WERI-Rb-1 (cell line): ENCODE data around the gene FHOD3.

Source experiments
- DNase-seq: peaks from one replicate; pipeline ENCODE4 v3.0.0-alpha.2; 2020
- H3K27ac ChIP-seq: fragments of 250-450 bp; sonication (Bioruptor Pico); 2 replicates; pipeline ENCODE4 v1.5.1; 2020; ENCODE audit warnings: mild to moderate bottlenecking, moderate library complexity
- H3K27me3 ChIP-seq: fragments of 250-450 bp; sonication (Bioruptor Pico); 2 replicates; pipeline ENCODE4 v1.5.1; 2021; ENCODE audit warnings: mild to moderate bottlenecking, low read depth, moderate library complexity; ENCODE audit not compliant: insufficient read depth, severe bottlenecking
- H3K36me3 ChIP-seq: fragments of 250-450 bp; sonication (Bioruptor Pico); 2 replicates; pipeline ENCODE4 v1.5.1; 2020; ENCODE audit warnings: mild to moderate bottlenecking, moderate library complexity
- H3K4me3 ChIP-seq: 2 replicates; pipeline ENCODE4 v1.5.1; 2011; ENCODE audit warnings: low read depth, mild to moderate bottlenecking, control low read depth, low read length
- H3K9me3 ChIP-seq: fragments of 250-450 bp; sonication (Bioruptor Pico); 2 replicates; pipeline ENCODE4 v1.5.1; 2021; ENCODE audit warnings: mild to moderate bottlenecking, moderate library complexity; ENCODE audit not compliant: severe bottlenecking
- CTCF ChIP-seq: IDR thresholded peaks from 2 replicates; pipeline ENCODE4 v1.5.1; 2011; ENCODE audit warnings: low read depth, mild to moderate bottlenecking, control low read depth, inconsistent platforms, low read length

Gene FHOD3

DNA sequence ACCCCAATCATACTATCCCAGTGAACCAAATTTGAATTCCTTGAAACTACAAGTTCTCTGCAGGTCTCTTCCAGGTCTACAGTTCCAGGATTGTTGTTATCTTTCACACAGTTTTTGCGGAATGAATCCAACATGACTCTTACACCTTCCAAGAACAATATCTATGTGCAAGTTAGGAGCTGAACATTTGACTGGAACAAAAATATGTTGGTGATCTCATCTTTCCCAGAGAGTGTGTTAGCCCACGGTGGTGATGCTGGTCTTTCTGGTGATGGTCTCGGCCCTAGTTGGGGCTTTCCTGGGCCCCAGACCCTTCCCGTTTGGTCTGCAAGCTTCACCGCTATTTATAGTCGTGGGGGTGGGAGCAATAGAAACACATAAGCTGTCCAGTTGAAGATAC is 357.6 kb downstream of the FHOD3 start:
- DNase-seq, result no peak
- Histone ChIP-seq H3K4me3 (no peak overlapping the region), H3K36me3 (no peaks in the 10 kb centered on the region), H3K27me3 (no peaks in the 10 kb centered on the region), H3K27ac (no peak overlapping the region), H3K9me3 (no peaks in the 10 kb centered on the region)
- TF ChIP-seq CTCF, result no peak

DNA sequence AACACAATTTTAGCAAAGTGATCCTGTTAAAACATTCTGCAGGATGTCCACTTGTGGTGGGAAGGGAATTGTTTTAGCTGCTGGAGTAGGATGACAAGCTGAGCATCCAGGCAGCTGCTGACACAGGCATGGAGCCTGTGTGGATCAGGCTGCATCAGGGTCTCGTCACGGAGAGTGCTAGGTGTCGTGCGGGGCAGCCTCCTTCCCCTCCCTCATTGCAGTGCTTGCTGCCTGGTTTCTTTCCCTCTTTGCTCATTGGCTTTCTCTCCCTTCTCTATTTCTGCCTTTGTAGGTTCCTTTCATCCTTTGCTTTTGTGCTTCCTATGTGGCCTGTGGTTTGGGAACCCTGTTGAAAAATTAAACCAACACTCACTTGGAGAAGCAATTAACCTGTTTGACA is 358.4 kb downstream of the FHOD3 start:
- H3K27ac ChIP-seq, result no peak overlapping the region
- no peak overlapping the region for H3K4me3 ChIP-seq
- H3K36me3 ChIP-seq, result no peaks in the 10 kb centered on the region
- no peaks in the 10 kb centered on the region for H3K9me3 ChIP-seq
- H3K27me3 ChIP-seq, result no peaks in the 10 kb centered on the region
- no peak for TF ChIP-seq CTCF
- DNase-seq, result no peak

- no peak overlapping the region for H3K4me3 ChIP-seq
Observed at GRCh38 chr18:36658611-36659010, 361.1 kb downstream of the FHOD3 start.

DNA sequence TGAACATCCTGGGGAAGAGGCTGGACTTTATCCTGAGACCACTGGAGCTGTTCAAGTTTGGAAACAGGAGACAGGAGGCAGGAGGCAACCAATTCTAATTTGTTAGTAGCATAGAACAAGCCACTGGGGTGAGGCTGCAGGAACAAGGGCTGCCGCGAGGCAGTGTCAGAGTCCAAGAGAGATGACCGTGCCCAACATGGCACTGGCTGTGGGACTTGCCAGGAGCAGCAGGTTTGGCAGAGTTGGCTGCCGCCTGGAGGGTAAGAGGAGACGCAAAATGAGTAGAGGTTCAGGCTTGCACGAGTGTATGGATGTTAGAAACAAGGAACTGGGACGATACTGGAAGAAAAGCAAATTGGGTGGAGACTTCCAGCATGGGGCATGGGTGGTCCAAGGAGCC is 362.8 kb downstream of the FHOD3 start:
- Histone ChIP-seq H3K27me3 (no peaks in the 10 kb centered on the region), H3K4me3 (no peak overlapping the region), H3K27ac (no peak overlapping the region), H3K36me3 (no peaks in the 10 kb centered on the region), H3K9me3 (no peaks in the 10 kb centered on the region)
- no peak for TF ChIP-seq CTCF
- no peak for DNase-seq

More at GRCh38 chr18:36658611-36659010, 361.1 kb downstream of the FHOD3 start:
- no peak overlapping the region for H3K27ac ChIP-seq
- no peaks in the 10 kb centered on the region for H3K9me3 ChIP-seq
- no peak for DNase-seq
- no peaks in the 10 kb centered on the region for H3K36me3 ChIP-seq
- H3K27me3 ChIP-seq, result no peaks in the 10 kb centered on the region
- no peak for TF ChIP-seq CTCF

GRCh38 chr18:36661999-36662398 is 364.5 kb downstream of the FHOD3 start:
- TF ChIP-seq CTCF, result peak; percentile 62
- Histone ChIP-seq H3K4me3 (no peak overlapping the region), H3K9me3 (no peaks in the 10 kb centered on the region), H3K27me3 (no peaks in the 10 kb centered on the region), H3K36me3 (no peaks in the 10 kb centered on the region), H3K27ac (no peak overlapping the region)
- DNase-seq, result peak; percentile 61

- TF ChIP-seq CTCF, result no peak
- Histone ChIP-seq H3K36me3 (no peaks in the 10 kb centered on the region), H3K27me3 (no peaks in the 10 kb centered on the region), H3K4me3 (no peak overlapping the region), H3K9me3 (no peaks in the 10 kb centered on the region), H3K27ac (no peak overlapping the region)
- no peak for DNase-seq
Observed at GRCh38 chr18:36663312-36663711, 365.8 kb downstream of the FHOD3 start.
